ENCODE measurements around the gene EPGN.

The EPGN gene

DNA sequence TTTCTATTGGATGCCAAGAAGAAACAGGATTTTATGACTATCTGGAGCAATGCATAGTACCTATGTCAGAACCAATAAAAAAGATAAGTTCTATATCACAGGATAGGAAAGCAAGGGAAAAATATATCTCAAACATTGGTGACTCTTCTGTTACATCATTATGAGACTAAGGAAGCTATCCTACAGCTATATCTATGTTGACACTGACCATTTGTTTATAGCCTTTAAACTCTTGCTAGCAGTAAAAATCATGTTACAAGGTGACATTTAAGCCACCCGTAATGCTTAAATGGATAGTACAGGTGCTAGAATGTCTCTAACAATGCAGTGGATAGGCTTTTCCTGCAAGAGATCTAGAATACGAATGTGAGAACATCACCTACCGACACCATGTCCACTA, 28.6 kb upstream of the EPGN start:
- H3K9me3 ChIP-seq (ENCODE audit: control insufficient read depth, insufficient read depth, low read depth, low read length) = no peaks in the 10 kb centered on the region
- ChIA-PET CTCF (interaction anchor here (0.6 to 1.9 kb wide), 4 partner anchors 51 to 91 kb away, joined by 3 to 6 read pairs (median 4); no protein-coding TSS in a partner anchor), POLR2A (no interaction called here)
- H3K4me1 ChIP-seq (ENCODE audit: control insufficient read depth, insufficient read depth, low read length) = no peaks in the 10 kb centered on the region
- TF ChIP-seq KLF7 (tag by site-specific recombination; IDR thresholded peaks at IDR 0.05; ENCODE audit: borderline replicate concordance) = no peak
- TF ChIP-seq ZNF510 (tag by site-specific recombination; IDR thresholded peaks at IDR 0.05; ENCODE audit: insufficient replicate concordance) = no peak
- TF ChIP-seq ZNF10 (tag by site-specific recombination; IDR thresholded peaks at IDR 0.05) = no peak
- TF ChIP-seq ZNF416 (tag by site-specific recombination; IDR thresholded peaks at IDR 0.05) = no peak
- TF ChIP-seq EGR2 (tag by site-specific recombination; IDR thresholded peaks at IDR 0.05; ENCODE audit: low read depth) = no peak
- no peak for TF ChIP-seq OSR2 (tag by site-specific recombination; IDR thresholded peaks at IDR 0.05)
- TF ChIP-seq, protein P1, sequence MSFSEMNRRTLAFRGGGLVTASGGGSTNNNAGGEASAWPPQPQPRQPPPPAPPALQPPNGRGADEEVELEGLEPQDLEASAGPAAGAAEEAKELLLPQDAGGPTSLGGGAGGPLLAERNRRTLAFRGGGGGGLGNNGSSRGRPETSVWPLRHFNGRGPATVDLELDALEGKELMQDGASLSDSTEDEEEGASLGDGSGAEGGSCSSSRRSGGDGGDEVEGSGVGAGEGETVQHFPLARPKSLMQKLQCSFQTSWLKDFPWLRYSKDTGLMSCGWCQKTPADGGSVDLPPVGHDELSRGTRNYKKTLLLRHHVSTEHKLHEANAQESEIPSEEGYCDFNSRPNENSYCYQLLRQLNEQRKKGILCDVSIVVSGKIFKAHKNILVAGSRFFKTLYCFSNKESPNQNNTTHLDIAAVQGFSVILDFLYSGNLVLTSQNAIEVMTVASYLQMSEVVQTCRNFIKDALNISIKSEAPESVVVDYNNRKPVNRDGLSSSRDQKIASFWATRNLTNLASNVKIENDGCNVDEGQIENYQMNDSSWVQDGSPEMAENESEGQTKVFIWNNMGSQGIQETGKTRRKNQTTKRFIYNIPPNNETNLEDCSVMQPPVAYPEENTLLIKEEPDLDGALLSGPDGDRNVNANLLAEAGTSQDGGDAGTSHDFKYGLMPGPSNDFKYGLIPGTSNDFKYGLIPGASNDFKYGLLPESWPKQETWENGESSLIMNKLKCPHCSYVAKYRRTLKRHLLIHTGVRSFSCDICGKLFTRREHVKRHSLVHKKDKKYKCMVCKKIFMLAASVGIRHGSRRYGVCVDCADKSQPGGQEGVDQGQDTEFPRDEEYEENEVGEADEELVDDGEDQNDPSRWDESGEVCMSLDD (tag by site-specific recombination; IDR thresholded peaks at IDR 0.05) = no peak
- no peak for TF ChIP-seq TRIM28 (IDR thresholded peaks at IDR 0.05; ENCODE audit: borderline replicate concordance, low read length)
- TF ChIP-seq, protein P2, sequence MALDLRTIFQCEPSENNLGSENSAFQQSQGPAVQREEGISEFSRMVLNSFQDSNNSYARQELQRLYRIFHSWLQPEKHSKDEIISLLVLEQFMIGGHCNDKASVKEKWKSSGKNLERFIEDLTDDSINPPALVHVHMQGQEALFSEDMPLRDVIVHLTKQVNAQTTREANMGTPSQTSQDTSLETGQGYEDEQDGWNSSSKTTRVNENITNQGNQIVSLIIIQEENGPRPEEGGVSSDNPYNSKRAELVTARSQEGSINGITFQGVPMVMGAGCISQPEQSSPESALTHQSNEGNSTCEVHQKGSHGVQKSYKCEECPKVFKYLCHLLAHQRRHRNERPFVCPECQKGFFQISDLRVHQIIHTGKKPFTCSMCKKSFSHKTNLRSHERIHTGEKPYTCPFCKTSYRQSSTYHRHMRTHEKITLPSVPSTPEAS (tag by site-specific recombination; IDR thresholded peaks at IDR 0.05) = no peak
- TF ChIP-seq ZFP69B (tag by site-specific recombination; IDR thresholded peaks at IDR 0.05) = no peak
- H3K4me3 ChIP-seq (ENCODE audit: low read depth, low read length) = no peak overlapping the region
- no peaks in the 10 kb centered on the region for H3K36me3 ChIP-seq (ENCODE audit: control insufficient read depth in 2 of 2, insufficient read depth in 1 of 2, low read length in 2 of 2)
- no peak overlapping the region for H3K27ac ChIP-seq (ENCODE audit: extremely low read depth, low read depth, low read length)

DNA sequence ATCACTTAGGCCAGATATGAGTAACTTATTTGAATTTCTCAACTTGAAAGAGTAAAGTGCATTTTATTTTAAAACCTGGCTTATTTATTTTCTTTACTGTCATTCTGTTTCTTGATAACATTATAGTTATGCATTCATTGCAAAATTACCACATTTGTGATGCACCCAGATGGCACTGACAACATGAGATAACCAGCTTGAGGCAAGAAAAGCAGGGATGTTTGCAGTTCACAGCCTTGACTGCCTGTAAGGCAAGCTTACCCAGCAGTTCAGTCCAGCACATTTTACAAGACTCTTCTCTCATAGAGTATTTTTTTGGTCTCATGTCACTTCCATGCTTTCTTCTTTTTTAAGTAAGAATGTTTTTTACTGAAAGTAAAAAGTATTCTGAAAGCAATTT, 25.3 kb upstream of the EPGN start:
- Histone ChIP-seq H3K27ac (ENCODE audit: extremely low read depth, low read depth, low read length) (no peak overlapping the region), H3K9me3 (ENCODE audit: control insufficient read depth, insufficient read depth, low read depth, low read length) (no peaks in the 10 kb centered on the region)
- POLR2A ChIA-PET = no interaction called here

More for the DNA sequence above, 25.3 kb upstream of the EPGN start:
- Histone ChIP-seq H3K4me3 (ENCODE audit: low read depth, low read length) (no peak overlapping the region), H3K36me3 (ENCODE audit: control insufficient read depth in 2 of 2, insufficient read depth in 1 of 2, low read length in 2 of 2) (no peaks in the 10 kb centered on the region), H3K4me1 (ENCODE audit: control insufficient read depth, insufficient read depth, low read length) (no peaks in the 10 kb centered on the region)
- CTCF ChIA-PET = no interaction called here
- TF ChIP-seq, protein P3, sequence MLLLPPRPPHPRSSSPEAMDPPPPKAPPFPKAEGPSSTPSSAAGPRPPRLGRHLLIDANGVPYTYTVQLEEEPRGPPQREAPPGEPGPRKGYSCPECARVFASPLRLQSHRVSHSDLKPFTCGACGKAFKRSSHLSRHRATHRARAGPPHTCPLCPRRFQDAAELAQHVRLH (tag by site-specific recombination; IDR thresholded peaks at IDR 0.05) = no peak
- no peak for TF ChIP-seq ZNF48 (tag by site-specific recombination; IDR thresholded peaks at IDR 0.05)
- no peak for TF ChIP-seq ZNF114 (tag by site-specific recombination; IDR thresholded peaks at IDR 0.05)
- TF ChIP-seq ZNF610 (tag by site-specific recombination; IDR thresholded peaks at IDR 0.05; ENCODE audit: borderline replicate concordance) = no peak
- no peak for TF ChIP-seq ZNF600 (tag by site-specific recombination; IDR thresholded peaks at IDR 0.05)
- TF ChIP-seq ZNF404 (tag by site-specific recombination; IDR thresholded peaks at IDR 0.05) = no peak
- TF ChIP-seq ZXDB (tag by site-specific recombination; IDR thresholded peaks at IDR 0.05) = no peak
- TF ChIP-seq ZNF394 (tag by site-specific recombination; IDR thresholded peaks at IDR 0.05; ENCODE audit: borderline replicate concordance) = no peak
- no peak for TF ChIP-seq ZBTB20 (tag by site-specific recombination; IDR thresholded peaks at IDR 0.05)
- TF ChIP-seq ZNF121 (tag by site-specific recombination; IDR thresholded peaks at IDR 0.05) = no peak
- TF ChIP-seq ZNF266 (tag by site-specific recombination; IDR thresholded peaks at IDR 0.05; ENCODE audit: low read depth) = no peak
- no peak for TF ChIP-seq SETDB1 (IDR thresholded peaks at IDR 0.05; ENCODE audit: insufficient read length, low read length)
- TF ChIP-seq, protein P4, sequence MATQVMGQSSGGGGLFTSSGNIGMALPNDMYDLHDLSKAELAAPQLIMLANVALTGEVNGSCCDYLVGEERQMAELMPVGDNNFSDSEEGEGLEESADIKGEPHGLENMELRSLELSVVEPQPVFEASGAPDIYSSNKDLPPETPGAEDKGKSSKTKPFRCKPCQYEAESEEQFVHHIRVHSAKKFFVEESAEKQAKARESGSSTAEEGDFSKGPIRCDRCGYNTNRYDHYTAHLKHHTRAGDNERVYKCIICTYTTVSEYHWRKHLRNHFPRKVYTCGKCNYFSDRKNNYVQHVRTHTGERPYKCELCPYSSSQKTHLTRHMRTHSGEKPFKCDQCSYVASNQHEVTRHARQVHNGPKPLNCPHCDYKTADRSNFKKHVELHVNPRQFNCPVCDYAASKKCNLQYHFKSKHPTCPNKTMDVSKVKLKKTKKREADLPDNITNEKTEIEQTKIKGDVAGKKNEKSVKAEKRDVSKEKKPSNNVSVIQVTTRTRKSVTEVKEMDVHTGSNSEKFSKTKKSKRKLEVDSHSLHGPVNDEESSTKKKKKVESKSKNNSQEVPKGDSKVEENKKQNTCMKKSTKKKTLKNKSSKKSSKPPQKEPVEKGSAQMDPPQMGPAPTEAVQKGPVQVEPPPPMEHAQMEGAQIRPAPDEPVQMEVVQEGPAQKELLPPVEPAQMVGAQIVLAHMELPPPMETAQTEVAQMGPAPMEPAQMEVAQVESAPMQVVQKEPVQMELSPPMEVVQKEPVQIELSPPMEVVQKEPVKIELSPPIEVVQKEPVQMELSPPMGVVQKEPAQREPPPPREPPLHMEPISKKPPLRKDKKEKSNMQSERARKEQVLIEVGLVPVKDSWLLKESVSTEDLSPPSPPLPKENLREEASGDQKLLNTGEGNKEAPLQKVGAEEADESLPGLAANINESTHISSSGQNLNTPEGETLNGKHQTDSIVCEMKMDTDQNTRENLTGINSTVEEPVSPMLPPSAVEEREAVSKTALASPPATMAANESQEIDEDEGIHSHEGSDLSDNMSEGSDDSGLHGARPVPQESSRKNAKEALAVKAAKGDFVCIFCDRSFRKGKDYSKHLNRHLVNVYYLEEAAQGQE (tag by site-specific recombination; IDR thresholded peaks at IDR 0.05) = no peak
- no peak for TF ChIP-seq SP2 (tag by site-specific recombination; IDR thresholded peaks at IDR 0.05)
- TF ChIP-seq, protein P5, sequence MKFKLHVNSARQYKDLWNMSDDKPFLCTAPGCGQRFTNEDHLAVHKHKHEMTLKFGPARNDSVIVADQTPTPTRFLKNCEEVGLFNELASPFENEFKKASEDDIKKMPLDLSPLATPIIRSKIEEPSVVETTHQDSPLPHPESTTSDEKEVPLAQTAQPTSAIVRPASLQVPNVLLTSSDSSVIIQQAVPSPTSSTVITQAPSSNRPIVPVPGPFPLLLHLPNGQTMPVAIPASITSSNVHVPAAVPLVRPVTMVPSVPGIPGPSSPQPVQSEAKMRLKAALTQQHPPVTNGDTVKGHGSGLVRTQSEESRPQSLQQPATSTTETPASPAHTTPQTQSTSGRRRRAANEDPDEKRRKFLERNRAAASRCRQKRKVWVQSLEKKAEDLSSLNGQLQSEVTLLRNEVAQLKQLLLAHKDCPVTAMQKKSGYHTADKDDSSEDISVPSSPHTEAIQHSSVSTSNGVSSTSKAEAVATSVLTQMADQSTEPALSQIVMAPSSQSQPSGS (tag by site-specific recombination; IDR thresholded peaks at IDR 0.05; ENCODE audit: low read depth) = no peak
- no peak for TF ChIP-seq ZNF624 (tag by site-specific recombination; IDR thresholded peaks at IDR 0.05)

All from HEK293 (cell line).